Stomach (tissue), 9 donors: ENCODE measurements around the gene INTU. TPM values are rescaled to one million over a fixed set of nuclear protein-coding genes. Genes with fewer than 3 reads are reported as not detected.
"Not testable (repeated sequence)": the region's sequence is repeated elsewhere in the genome, so short reads cannot be mapped to it uniquely, and the experiment has no call there.

Experiments
- DNase-seq, 2 donors: peaks; one replicate each; pipeline versions ENCODE4 v3.0.0 to v3.0.0-alpha.2; 2013 to 2019
- H3K27ac ChIP-seq, 5 donors: fragments of 200-600 bp in 4 of 5; sonication (generic) in 4 of 5; one replicate each; pipeline ENCODE4 v1.5.1; 2013 to 2019; ENCODE audit warnings: mild to moderate bottlenecking in 1 of 5, moderate library complexity in 1 of 5
- H3K27me3 ChIP-seq, 3 donors: fragments of 200-600 bp; sonication (generic); one replicate each; pipeline ENCODE4 v1.5.1; 2017 to 2019; ENCODE audit warnings: mixed run types in 1 of 3
- H3K36me3 ChIP-seq, 4 donors: fragments of 200-600 bp; sonication (generic); 1 replicate in 3 of 4; 2 replicates in 1 of 4; pipeline ENCODE4 v1.5.1; 2016 to 2019
- H3K4me1 ChIP-seq, 4 donors: fragments of 200-600 bp; sonication (generic); one replicate each; pipeline ENCODE4 v1.5.1; 2016 to 2019
- H3K4me3 ChIP-seq, 4 donors: fragments of 200-600 bp; sonication (generic) in 3 of 4; one replicate each; pipeline ENCODE4 v1.5.1; 2016 to 2019; ENCODE audit warnings: mild to moderate bottlenecking in 1 of 4
- H3K9me3 ChIP-seq, 4 donors: fragments of 200-600 bp; sonication (generic); one replicate each; pipeline ENCODE4 v1.5.1; 2016 to 2019
- EP300 ChIP-seq: sonication (generic); formaldehyde crosslinking; IDR thresholded peaks from one replicate; pipeline ENCODE4 v1.6.1; 2017; ENCODE audit warnings: antibody characterized with exemption
- POLR2A ChIP-seq, 4 donors: fragments of 450-650 bp; IDR thresholded peaks; one replicate each; pipeline ENCODE4 v1.6.1; 2016; ENCODE audit warnings: antibody characterized with exemption in 4 of 4, control low read depth in 2 of 4, mild to moderate bottlenecking in 1 of 4, moderate library complexity in 1 of 4
- POLR2AphosphoS5 ChIP-seq, 3 donors: sonication (generic); formaldehyde crosslinking; IDR thresholded peaks; one replicate each; pipeline ENCODE4 v1.6.1; 2016; ENCODE audit warnings: antibody characterized with exemption in 3 of 3
- WGBS, 5 donors: extraction: QIAGEN DNeasy Blood & Tissue Kit in 3 of 5; methylation state at CpG; one replicate each; pipeline versions ENCODE4 v1.1.5 to v1.1.7; 2013 to 2018; 5-methylcytosine and 5-hydroxymethylcytosine counted together
- intact Hi-C: fragments of 100-400 bp; cut with DNase I; formaldehyde crosslinking; loops from one replicate; pipeline ENCODE4 v1.15.1; 2023; ENCODE audit warnings: low total_unique reads
- polyA plus RNA-seq, 3 donors: library from polyadenylated mRNA; stranded (reverse); fragments of 200-250 nt; gene quantifications; one replicate each; pipeline ENCODE4 v1.2.3, GENCODE V29; 2013
- total RNA-seq, 5 donors: library from RNA; depleted of rRNA; stranded (reverse); fragments of >200 nt; gene quantifications; one replicate each; pipeline versions ENCODE4 v1.1.0 to v1.2.3, GENCODE V29; 2014 to 2016
- TF ChIP-seq, protein P1 (sequence below), 7 experiments: fragments of 450-650 bp in 4 of 7; fragments of 200-600 bp in 3 of 7; sonication (generic) in 3 of 7; IDR thresholded peaks; one replicate each; pipeline ENCODE4 v1.5.1; 2016 to 2019; ENCODE audit warnings: antibody characterized with exemption in 7 of 7, control low read depth in 2 of 7, mild to moderate bottlenecking in 1 of 7
- donor health status: healthy with polysubstance abuse.
- donor health status: Bipolar disorder and iron deficiency.
- donor health status: healthy.

INTU gene
- total and polyA plus RNA-seq, 8 donors: 0.62 to 42.9 (median 5.6) TPM

DNA sequence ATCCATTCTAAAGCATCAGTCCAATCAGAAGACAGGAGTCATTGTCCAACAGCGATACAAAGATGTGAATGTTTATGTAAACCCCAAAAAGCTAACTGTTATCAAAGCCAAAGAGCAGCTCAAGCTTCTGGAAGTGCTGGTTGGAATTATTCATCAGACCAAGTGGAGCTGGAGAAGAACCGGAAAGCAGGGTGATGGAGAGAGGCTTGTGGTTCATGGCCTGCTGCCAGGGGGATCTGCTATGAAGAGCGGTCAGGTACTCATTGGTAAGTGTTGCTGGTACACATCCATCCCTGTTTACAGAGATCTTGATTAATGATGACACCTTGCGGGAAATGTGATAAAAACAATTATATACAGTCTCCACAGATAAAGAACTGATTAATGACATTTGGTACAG, 11.0 kb downstream of the INTU start:
- Histone ChIP-seq H3K4me1 (peaks cover 0 to 21% (median 0%) of the 10 kb centered on the region in 4 donors), H3K36me3 (peaks cover 0 to 20% (median 3%) of the 10 kb centered on the region in 4 donors), H3K9me3 (no peaks in the 10 kb centered on the region), H3K4me3 (no peak overlapping the region), H3K27ac (no peak overlapping the region), H3K27me3 (no peaks in the 10 kb centered on the region)
- 92 to 97% (median 94%) methylated on average over 4 of the region's 4 CpGs for WGBS, 5 donors
- TF ChIP-seq EP300: no peak
- no peak for TF ChIP-seq POLR2AphosphoS5 (IDR thresholded peaks at IDR 0.05)
- TF ChIP-seq POLR2A (IDR thresholded peaks at IDR 0.05): no peak
- TF ChIP-seq, protein P1, sequence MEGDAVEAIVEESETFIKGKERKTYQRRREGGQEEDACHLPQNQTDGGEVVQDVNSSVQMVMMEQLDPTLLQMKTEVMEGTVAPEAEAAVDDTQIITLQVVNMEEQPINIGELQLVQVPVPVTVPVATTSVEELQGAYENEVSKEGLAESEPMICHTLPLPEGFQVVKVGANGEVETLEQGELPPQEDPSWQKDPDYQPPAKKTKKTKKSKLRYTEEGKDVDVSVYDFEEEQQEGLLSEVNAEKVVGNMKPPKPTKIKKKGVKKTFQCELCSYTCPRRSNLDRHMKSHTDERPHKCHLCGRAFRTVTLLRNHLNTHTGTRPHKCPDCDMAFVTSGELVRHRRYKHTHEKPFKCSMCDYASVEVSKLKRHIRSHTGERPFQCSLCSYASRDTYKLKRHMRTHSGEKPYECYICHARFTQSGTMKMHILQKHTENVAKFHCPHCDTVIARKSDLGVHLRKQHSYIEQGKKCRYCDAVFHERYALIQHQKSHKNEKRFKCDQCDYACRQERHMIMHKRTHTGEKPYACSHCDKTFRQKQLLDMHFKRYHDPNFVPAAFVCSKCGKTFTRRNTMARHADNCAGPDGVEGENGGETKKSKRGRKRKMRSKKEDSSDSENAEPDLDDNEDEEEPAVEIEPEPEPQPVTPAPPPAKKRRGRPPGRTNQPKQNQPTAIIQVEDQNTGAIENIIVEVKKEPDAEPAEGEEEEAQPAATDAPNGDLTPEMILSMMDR (IDR thresholded peaks at IDR 0.05): no peak
- DNase-seq: no peak
- intact Hi-C loops: no loop called here

DNA sequence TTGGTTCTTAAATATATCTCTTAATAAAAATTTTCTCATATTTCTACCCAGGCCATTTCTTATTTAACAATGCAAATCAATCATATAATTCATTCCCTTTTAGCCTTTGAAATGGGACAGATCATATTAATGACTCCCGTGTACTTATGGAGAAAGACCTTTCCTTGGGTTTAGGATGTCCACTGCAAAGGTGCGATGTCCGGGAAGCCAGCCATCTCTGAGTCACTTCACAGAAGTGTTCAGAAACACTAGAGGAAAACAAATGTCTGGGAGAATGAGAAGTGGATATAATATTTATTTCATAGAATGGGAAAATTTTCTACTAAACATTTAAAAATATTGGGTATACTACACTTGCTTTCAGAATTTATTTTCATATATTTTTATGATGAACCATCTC, 15.3 kb downstream of the INTU start:
- H3K4me3 ChIP-seq: no peak overlapping the region
- 82 to 94% (median 86%) methylated on average over 3 of the region's 3 CpGs for WGBS, 5 donors
- no peak for DNase-seq
- H3K36me3 ChIP-seq: peaks cover 0 to 20% (median 3%) of the 10 kb centered on the region in 4 donors
- intact Hi-C loops: no loop called here
- no peak overlapping the region for H3K27ac ChIP-seq
- no peaks in the 10 kb centered on the region for H3K27me3 ChIP-seq
- no peak for TF ChIP-seq POLR2AphosphoS5 (IDR thresholded peaks at IDR 0.05)
- TF ChIP-seq POLR2A (IDR thresholded peaks at IDR 0.05): no peak
- TF ChIP-seq, protein P1 (IDR thresholded peaks at IDR 0.05): no peak
- TF ChIP-seq EP300: no peak
- no peaks in the 10 kb centered on the region for H3K9me3 ChIP-seq
- H3K4me1 ChIP-seq: no peaks in the 10 kb centered on the region

DNA sequence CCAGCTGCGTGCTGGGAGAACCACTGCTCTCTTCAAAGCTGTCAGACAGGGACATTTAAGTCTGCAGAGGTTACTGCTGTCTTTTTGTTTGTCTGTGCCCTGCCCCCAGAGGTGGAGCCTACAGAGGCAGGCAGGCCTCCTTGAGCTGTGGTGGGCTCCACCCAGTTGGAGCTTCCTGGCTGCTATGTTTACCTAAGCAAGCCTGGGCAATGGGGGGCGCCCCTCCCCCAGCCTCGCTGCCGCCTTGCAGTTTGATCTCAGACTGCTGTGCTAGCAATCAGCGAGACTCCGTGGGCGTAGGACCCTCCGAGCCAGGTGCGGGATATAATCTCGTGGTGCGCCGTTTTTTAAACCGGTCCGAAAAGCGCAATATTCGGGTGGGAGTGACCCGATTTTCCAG, 22.8 kb downstream of the INTU start:
- DNase-seq, H3K27me3 ChIP-seq, intact Hi-C loops, H3K4me3 ChIP-seq, H3K4me1 ChIP-seq, H3K27ac ChIP-seq, H3K9me3 ChIP-seq: not testable (repeated sequence)
- WGBS, 5 donors: 80 to 100% (median 94%) methylated on average over 3 to 13 of the region's 17 CpGs; no CpG with 5 or more reads in 1 of the 5 donors
- H3K36me3 ChIP-seq: peaks cover 0 to 17% (median 13%) of the 10 kb centered on the region in 4 donors

DNA sequence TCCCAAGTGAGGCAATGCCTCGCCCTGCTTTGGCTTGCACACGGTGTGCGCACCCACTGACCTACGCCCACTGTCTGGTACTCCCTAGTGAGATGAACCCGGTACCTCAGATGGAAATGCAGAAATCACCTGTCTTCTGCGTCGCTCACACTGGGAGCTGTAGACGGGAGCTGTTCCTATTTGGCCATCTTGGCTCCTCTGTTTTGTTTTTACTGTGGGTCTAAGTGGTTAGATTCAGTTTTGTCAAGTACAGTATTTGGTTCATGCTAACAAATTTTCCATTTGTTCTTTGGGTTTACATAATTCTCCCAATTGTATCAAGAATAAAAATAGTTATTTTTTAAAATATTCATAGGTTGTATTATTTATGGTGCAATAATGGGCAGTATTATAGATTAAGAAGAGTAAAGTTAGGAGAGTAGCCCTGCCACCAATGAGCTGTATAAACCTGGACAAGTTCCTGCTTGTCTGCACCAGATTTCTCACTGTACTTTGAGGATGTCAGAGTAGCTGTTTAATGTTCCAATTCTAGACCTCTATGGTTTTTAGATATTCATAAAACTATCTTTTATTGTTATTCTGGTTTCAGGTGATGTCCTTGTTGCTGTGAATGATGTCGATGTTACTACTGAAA, 23.4 kb downstream of the INTU start:
- no peak overlapping the region for H3K27ac ChIP-seq
- peaks cover 0 to 17% (median 13%) of the 10 kb centered on the region in 4 donors for H3K36me3 ChIP-seq
- H3K9me3 ChIP-seq: no peaks in the 10 kb centered on the region
- DNase-seq: no peak
- 84 to 97% (median 89%) methylated on average over 9 of the region's 9 CpGs for WGBS, 5 donors
- H3K4me3 ChIP-seq: no peak overlapping the region
- no peaks in the 10 kb centered on the region for H3K27me3 ChIP-seq
- TF ChIP-seq, protein P1 (IDR thresholded peaks at IDR 0.05): no peak
- TF ChIP-seq POLR2AphosphoS5 (IDR thresholded peaks at IDR 0.05) (no peak), POLR2A (IDR thresholded peaks at IDR 0.05) (no peak), EP300 (no peak)
- intact Hi-C loops: no loop called here
- no peaks in the 10 kb centered on the region for H3K4me1 ChIP-seq

DNA sequence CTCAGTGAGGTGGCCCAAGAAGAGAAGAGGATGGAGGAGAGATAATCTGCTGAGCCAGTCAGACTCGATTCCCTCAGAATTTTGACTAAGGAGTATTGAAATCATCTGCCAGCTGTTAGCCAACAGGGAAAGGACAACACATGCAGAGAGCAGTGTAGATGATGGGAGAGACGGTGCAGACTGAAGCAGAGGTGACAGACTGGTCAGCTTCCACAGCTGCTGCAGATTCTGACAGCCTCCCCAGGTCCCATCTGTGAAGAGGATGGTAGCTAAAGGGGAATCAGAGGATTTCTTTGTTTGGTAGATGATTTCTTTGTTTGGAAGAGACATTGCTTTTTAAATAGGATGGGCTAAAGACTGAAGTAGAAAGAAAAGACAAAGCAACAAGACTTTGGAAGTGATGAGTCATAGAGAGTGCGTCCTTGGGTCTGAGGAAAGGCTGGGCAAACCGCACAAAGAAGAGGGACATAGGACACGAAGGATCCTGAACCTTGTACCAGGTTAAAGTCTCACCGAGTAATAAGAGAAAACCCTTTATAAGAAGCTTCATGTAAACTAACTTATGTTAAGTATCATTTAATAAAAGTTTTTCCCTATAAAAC, 27.6 kb downstream of the INTU start:
- H3K36me3 ChIP-seq: peaks cover 0 to 17% (median 14%) of the 10 kb centered on the region in 4 donors
- no peaks in the 10 kb centered on the region for H3K4me1 ChIP-seq
- no peak overlapping the region for H3K27ac ChIP-seq
- H3K27me3 ChIP-seq: no peaks in the 10 kb centered on the region
- intact Hi-C loops: no loop called here
- no peak for TF ChIP-seq EP300
- TF ChIP-seq, protein P1 (IDR thresholded peaks at IDR 0.05): no peak
- WGBS, 5 donors: 78 to 91% (median 86%) methylated on average over 6 of the region's 6 CpGs
- DNase-seq: no peak
- no peak overlapping the region for H3K4me3 ChIP-seq
- H3K9me3 ChIP-seq: no peaks in the 10 kb centered on the region
